Thymus (tissue), 11 donors: ENCODE data around the gene ZAR1L. TPM values are rescaled to one million over a fixed set of nuclear protein-coding genes. Genes with fewer than 3 reads are reported as not detected.

Source experiments
- DNase-seq, 9 donors: peaks; one replicate each; pipeline ENCODE4 v3.0.0-alpha.2; 2013; ENCODE audit warnings: low spot score in 9 of 9, low read depth in 6 of 9, missing footprints in 1 of 9
- H3K27ac ChIP-seq, 2 donors: one replicate each; pipeline ENCODE4 v1.5.1; 2013; ENCODE audit warnings: control low read depth in 1 of 2, low read depth in 1 of 2, low read length in 1 of 2, mild to moderate bottlenecking in 1 of 2, moderate library complexity in 1 of 2
- H3K27me3 ChIP-seq, 2 donors: one replicate each; pipeline ENCODE4 v1.5.1; 2013; ENCODE audit warnings: low read length in 1 of 2; ENCODE audit not compliant: control insufficient read depth in 2 of 2, insufficient read depth in 1 of 2
- H3K36me3 ChIP-seq, 2 donors: one replicate each; pipeline ENCODE4 v1.5.1; 2013; ENCODE audit warnings: low read length in 1 of 2, mild to moderate bottlenecking in 1 of 2, moderate library complexity in 1 of 2; ENCODE audit not compliant: control insufficient read depth in 2 of 2, insufficient read depth in 2 of 2
- H3K4me1 ChIP-seq, 2 donors: one replicate each; pipeline ENCODE4 v1.5.1; 2013; ENCODE audit warnings: low read length in 2 of 2; ENCODE audit not compliant: control insufficient read depth in 2 of 2, insufficient read depth in 2 of 2
- H3K4me3 ChIP-seq, 2 donors: one replicate each; pipeline ENCODE4 v1.5.1; 2013; ENCODE audit warnings: low read length in 2 of 2, control low read depth in 1 of 2, mild to moderate bottlenecking in 1 of 2
- H3K9me3 ChIP-seq, 2 donors: one replicate each; pipeline ENCODE4 v1.5.1; 2013; ENCODE audit warnings: low read length in 1 of 2, mild to moderate bottlenecking in 1 of 2; ENCODE audit not compliant: control insufficient read depth in 2 of 2, insufficient read depth in 1 of 2
- WGBS: extraction: QIAGEN DNeasy Blood & Tissue Kit; methylation state at CpG from one replicate; pipeline ENCODE4 v1.1.7; 2013; 5-methylcytosine and 5-hydroxymethylcytosine counted together
- polyA plus RNA-seq: library from polyadenylated mRNA; stranded (reverse); fragments of 200-250 nt; gene quantifications from one replicate; pipeline ENCODE4 v1.2.3, GENCODE V29; 2013
- total RNA-seq: library from RNA; stranded (reverse); fragments of 120-200 nt; gene quantifications from one replicate; pipeline ENCODE4 v1.2.4, GENCODE V29; 2013
- donor health status: healthy.

The ZAR1L gene
- total and polyA plus RNA-seq, 2 donors = 0.07 TPM; not detected in 1

DNA sequence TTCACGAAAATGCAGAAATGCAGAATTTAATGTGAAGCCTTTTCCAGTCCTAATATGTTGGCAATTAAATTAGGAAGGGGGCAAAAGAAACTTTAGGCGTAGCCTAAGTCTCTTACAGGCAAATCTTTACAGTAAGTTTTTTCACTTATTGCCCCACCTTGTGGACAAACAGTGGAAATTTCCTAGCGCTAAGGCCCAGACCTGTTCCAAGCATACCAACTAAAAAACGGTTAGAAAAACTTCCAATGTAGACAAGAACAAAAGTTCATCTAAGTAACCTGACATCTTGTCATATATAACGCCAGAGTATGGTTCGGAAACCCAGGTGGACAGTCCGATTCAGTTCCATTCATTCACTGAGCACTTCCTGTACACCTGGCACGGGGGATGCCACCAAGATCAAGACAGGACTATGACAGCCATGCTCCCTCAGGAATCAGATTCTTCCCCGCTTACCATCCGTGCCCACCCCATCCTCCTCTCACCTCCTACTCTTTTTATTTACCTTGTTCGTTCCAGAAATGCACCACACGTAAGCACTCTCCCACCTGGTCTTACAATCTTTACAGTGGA is 4.9 kb downstream of the ZAR1L start:
- WGBS = 56% methylated on average over 12 of the region's 12 CpGs
- H3K36me3 ChIP-seq = no peaks in the 10 kb centered on the region

DNA sequence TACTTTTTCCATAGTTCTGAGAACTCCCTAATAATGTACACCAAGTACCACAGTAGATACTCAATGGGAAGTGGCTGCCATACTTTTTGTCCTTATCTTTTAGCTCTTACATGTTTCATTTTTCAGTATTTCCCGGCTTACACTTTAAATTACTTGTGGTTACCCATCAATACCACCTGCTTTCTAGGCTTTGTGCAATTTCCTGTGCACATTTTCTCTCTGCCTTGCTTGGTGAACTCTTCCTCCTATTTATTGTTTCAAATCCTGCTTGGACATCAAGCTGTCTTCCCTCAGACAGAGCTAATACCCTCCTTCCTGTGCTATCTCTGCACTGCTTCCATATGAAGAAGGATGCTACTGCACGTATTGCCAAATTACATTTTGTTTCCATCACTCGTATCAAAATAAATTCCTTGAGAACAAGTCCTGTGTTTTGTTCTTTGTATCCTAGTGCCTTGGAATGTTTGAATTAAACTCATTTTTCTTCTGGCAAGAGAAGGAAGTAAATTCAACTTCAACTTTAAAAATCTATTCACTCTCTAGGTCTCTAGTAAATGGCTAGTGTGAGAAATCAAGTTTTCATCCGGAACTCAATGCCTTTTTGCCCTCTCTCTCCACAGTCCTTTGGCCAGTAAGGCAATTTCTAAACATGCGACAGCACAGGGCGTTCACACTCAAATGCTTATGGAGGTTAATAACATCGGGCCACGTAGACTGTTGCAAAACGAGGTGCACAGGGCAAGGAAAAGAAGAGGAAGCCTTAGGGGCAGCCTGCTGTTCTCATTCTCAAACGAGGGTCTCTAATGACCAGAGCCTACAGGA is 5.6 kb downstream of the ZAR1L start:
- Histone ChIP-seq H3K4me3 (no peak overlapping the region), H3K27me3 (no peaks in the 10 kb centered on the region), H3K4me1 (peaks cover 5% of the 10 kb centered on the region in 2 donors), H3K27ac (no peak overlapping the region), H3K36me3 (no peaks in the 10 kb centered on the region), H3K9me3 (no peaks in the 10 kb centered on the region)
- 57% methylated on average over 10 of the region's 10 CpGs for WGBS
- peak in 1 of 9 donors; percentile 22 for DNase-seq

More for the DNA sequence above, 4.9 kb downstream of the ZAR1L start:
- Histone ChIP-seq H3K27me3 (no peaks in the 10 kb centered on the region), H3K4me1 (peaks cover 7 to 12% of the 10 kb centered on the region in 2 donors), H3K9me3 (no peaks in the 10 kb centered on the region), H3K27ac (no peak overlapping the region), H3K4me3 (no peak overlapping the region)
- peak in 6 of 9 donors; percentile 19 to 71 (median 46) for DNase-seq

GRCh38 chr13:32305646-32306045 is 9.5 kb downstream of the ZAR1L start:
- Histone ChIP-seq H3K36me3 (no peaks in the 10 kb centered on the region), H3K4me3 (no peak overlapping the region), H3K4me1 (peaks cover 5% of the 10 kb centered on the region in 2 donors), H3K27ac (no peak overlapping the region), H3K27me3 (no peaks in the 10 kb centered on the region), H3K9me3 (no peaks in the 10 kb centered on the region)
- DNase-seq = no peak

DNA sequence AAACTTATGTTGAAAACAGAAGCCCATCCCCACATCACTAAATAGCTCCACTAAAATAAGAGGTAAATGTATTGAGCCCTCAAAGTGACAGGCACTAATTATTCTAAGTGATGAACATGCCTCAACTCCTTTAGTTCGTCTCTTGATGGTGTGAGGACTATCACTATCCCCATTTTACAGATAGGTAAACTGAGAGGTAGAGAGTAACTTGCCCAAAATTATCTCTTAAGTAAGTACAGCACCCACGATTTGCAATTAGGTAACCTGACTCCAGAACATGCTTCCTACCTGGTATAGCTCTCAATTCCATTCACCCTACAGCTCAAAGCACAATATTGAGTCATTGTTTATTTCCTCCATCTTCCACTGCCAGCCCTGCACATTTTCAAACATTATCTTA is 12.7 kb downstream of the ZAR1L start:
- H3K36me3 ChIP-seq = no peaks in the 10 kb centered on the region
- peaks cover 0 to 4% of the 10 kb centered on the region in 2 donors for H3K4me1 ChIP-seq
- H3K4me3 ChIP-seq = no peak overlapping the region
- H3K27me3 ChIP-seq = no peaks in the 10 kb centered on the region
- no peak overlapping the region for H3K27ac ChIP-seq
- DNase-seq = no peak
- H3K9me3 ChIP-seq = no peaks in the 10 kb centered on the region
- 92% methylated on average over 2 of the region's 2 CpGs for WGBS

GRCh38 chr13:32300920-32301319 is 14.2 kb downstream of the ZAR1L start:
- WGBS = 97% methylated on average over 1 of the region's 1 CpG
- Histone ChIP-seq H3K27ac (no peak overlapping the region), H3K4me1 (peaks cover 0 to 4% of the 10 kb centered on the region in 2 donors), H3K4me3 (no peak overlapping the region), H3K36me3 (no peaks in the 10 kb centered on the region), H3K9me3 (no peaks in the 10 kb centered on the region), H3K27me3 (no peaks in the 10 kb centered on the region)
- DNase-seq = no peak

DNA sequence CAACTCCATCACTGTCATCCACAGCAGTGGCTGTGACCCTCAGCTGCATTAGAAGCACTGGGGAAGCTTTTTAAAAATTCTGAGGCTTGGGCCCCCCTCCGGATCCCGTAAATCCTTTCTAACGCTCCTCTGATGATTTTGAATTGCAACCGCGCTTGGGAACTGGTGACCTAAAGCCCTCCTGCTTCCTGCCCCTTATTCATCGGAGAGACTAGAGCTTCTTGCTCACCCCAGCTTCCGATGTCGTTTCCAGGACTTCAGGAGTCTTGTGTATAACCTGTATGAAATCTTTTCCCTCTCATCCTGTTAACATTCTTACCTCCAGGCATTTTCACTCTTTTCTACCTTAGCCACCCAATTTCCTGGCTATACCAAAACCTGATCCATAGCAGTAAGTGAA is 14.8 kb downstream of the ZAR1L start:
- no peak overlapping the region for H3K27ac ChIP-seq
- H3K36me3 ChIP-seq = peaks cover 0 to 3% of the 10 kb centered on the region in 2 donors
- H3K4me1 ChIP-seq = peaks cover 0 to 4% of the 10 kb centered on the region in 2 donors
- H3K27me3 ChIP-seq = no peaks in the 10 kb centered on the region
- 20% methylated on average over 8 of the region's 8 CpGs for WGBS
- DNase-seq = no peak
- H3K4me3 ChIP-seq = no peak overlapping the region
- no peaks in the 10 kb centered on the region for H3K9me3 ChIP-seq

DNA sequence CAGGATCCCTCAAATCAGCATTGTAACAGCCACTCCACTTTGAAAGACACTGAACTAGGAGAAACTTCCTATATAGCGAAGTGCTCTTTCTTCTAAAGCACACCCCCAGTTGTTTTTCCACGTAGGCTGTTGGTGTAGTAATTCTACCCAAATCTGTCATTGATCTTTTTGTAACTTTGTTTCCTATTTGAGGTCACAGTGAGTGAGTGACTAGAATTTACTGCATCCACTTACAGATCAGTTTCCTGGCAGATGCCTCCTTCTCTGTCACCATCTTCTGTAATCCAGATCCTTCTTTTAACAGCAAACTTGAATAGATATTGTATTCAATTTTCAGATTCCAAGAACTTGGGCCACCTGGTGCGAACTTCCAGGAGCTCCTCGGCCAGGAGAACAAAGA is 15.3 kb downstream of the ZAR1L start:
- 51% methylated on average over 4 of the region's 4 CpGs for WGBS
- Histone ChIP-seq H3K4me1 (peaks cover 0 to 4% of the 10 kb centered on the region in 2 donors), H3K4me3 (no peak overlapping the region), H3K27ac (no peak overlapping the region), H3K9me3 (no peaks in the 10 kb centered on the region), H3K27me3 (no peaks in the 10 kb centered on the region), H3K36me3 (peaks cover 0 to 6% of the 10 kb centered on the region in 2 donors)
- no peak for DNase-seq

- H3K36me3 ChIP-seq = peaks cover 0 to 6% of the 10 kb centered on the region in 2 donors
- no peak for DNase-seq
- H3K4me1 ChIP-seq = peaks cover 0 to 4% of the 10 kb centered on the region in 2 donors
- 98% methylated on average over 6 of the region's 6 CpGs for WGBS
- no peaks in the 10 kb centered on the region for H3K9me3 ChIP-seq
- H3K4me3 ChIP-seq = no peak overlapping the region
- H3K27me3 ChIP-seq = no peaks in the 10 kb centered on the region
- H3K27ac ChIP-seq = no peak overlapping the region
These were observed 16.5 kb downstream of the ZAR1L start for GRCh38 chr13:32298695-32299094.

- DNase-seq = no peak
- peaks cover 0 to 6% of the 10 kb centered on the region in 2 donors for H3K36me3 ChIP-seq
- no peak overlapping the region for H3K4me3 ChIP-seq
- no peaks in the 10 kb centered on the region for H3K9me3 ChIP-seq
- H3K4me1 ChIP-seq = peaks cover 0 to 4% of the 10 kb centered on the region in 2 donors
- H3K27me3 ChIP-seq = no peaks in the 10 kb centered on the region
- H3K27ac ChIP-seq = no peak overlapping the region
- 7% methylated on average over 2 of the region's 2 CpGs for WGBS
These were observed 18.0 kb downstream of the ZAR1L start for GRCh38 chr13:32297206-32297605.
